HG03060 (cell line): Measurements from ENCODE around the gene ACAA1.

ENCODE experiments used
- ATAC-seq: cut with Tn5 transposase; IDR thresholded peaks from one replicate; pipeline ENCODE4 v1.9.1; 2021; ENCODE audit warnings: low read depth, moderate number of reproducible peaks; ENCODE audit not compliant: unreplicated experiment

The ACAA1 gene

DNA sequence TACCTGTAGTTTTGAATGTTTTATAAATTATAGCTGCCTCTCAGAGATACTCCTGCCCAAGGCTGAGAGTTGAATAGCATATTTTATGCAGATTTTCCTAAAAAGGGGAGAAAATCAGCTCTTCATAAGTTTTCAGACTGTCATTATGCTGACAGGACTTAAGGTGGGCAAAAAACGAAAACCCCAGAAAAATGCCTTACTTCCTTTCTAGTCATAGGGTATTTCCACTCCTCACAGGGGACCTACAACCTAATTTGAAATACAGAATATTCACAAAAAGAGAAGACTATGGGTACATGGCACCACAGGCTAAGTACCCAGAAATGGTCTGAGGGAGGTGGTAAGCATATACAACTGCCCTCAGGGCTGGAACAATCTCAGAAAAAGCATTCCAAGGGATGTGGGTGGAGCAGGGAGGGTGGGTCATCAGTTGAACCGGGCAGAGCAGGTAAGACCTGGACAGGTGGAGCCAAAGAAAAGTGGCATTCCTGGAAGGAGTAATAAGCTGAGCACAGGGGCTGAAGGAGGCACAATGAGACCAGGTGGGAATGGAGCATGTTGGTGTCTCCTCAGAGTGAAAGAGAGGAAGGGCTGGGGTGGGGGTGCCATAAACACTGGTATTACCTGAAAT is 17.8 kb upstream of the ACAA1 start:
- no peak for ATAC-seq

DNA sequence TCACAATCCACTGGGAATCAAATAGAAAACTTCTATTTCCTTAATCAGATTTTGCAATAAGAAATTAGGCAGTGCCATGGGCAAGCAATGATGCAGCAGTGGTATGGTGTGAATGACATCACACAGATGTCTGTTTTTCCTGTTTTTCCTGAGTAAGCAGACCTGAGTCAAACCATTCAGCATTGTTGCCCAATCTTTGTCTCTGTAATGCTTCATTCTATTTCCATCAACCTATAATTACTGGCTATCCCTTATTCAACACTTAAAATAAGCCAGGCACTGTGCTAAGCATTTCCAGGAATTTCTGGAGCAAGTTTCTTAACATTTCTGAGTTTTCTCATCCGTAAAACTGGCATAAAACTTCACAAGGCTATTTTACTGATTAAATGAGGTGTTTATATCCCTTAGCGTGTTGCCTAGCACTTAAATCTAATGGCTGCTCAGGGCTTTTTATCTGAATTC is 17.1 kb upstream of the ACAA1 start:
- no peak for ATAC-seq

DNA sequence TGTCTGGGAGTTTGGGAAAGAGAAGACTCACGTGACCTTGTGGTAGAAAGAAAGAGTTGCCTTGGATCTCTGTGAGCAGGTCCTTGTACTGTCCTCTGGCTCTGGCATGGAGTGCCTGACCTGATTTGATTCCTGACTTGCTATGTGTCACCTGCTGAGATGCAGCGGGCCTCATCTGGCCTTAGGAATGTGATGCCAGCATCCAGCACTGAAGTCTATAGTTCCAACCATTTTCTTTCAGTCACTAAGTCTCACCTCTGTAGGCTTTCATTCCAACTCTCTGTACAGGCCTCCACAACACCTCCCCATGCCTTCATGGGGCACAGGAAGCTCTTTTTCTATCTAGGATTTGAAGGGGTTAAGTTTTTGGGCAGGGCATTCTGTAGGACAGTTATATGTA is 16.3 kb upstream of the ACAA1 start:
- ATAC-seq = no peak

DNA sequence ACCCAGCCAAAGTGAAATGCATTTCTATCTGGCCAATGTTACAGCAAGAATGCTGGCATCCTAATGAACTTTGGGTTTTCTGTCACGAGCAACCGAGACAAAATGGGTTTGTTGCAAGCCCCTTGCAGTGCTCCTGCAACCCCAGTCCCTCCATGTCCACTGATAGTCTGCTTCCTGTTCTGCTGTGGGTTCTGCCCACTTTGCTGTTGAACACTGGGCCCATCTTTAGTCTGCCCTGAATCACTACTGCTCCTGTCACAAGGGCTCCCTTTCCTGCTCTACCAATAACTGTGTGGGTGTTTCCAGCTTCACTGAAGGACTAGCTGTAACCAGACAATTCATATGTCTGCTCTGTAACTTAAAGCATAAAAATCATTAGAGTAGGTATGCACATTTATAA is 15.7 kb upstream of the ACAA1 start:
- ATAC-seq = no peak

DNA sequence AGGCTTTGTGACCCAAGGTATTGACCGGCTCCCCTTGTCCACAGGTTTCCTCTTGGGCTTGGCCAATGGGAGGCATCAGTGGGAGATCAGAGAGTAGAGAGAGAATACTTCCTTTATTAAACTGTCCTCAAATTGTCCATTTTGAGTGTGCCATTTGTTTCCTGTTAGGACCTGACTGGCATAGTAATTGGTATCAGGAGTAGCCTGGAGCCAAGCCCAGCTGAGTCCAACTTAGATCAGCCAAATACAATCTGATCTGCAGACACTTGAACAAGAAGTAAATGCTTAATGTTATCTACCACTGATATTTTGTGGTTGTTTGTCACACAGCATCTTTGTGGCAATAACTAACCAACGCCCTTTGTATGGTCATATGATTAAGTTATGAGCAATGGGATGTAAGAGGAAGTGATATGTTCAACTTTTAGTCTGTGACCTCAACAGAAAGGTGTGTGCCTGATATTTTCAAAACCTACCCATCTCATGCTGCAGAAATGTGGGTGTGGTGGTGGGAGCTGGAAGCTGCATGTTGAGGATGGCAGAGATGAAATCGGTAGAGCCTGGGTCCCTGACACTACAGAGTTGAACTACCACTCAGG is 14.8 kb upstream of the ACAA1 start:
- no peak for ATAC-seq

DNA sequence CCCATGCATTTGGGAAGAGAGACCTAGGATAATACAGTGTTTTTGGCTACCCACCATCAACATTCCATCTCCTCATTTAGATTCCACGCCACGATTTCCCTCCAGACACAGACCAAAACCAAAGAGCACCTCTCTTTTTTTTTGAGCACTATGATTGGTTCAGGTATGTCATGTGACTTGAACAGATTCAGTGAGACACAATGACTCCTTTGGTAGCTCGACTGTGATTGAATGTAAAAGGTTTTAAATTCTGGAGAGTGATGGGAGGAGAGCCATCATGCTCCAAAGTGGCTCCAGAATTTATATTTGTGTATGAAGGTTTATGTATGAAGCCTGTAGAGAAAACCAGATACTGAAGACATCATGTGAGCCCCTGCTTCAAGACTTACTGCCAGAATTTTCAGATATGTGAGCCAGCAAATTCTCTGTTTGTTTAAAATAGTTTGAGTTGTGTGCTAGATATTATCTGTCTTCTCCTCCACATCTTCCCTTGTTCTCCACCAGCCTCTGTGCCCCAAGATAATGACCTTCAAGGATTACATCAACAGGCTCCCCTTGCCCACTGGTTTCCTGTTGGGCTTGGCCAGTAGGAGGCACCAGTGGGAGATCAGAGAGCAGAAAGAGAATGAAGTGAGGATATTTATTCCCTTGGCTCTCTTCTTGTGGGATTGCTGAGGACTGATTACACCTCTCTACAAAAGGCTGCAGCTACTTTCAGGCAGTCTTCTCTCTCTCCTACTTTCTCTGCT is 14.0 kb upstream of the ACAA1 start:
- ATAC-seq = no peak

DNA sequence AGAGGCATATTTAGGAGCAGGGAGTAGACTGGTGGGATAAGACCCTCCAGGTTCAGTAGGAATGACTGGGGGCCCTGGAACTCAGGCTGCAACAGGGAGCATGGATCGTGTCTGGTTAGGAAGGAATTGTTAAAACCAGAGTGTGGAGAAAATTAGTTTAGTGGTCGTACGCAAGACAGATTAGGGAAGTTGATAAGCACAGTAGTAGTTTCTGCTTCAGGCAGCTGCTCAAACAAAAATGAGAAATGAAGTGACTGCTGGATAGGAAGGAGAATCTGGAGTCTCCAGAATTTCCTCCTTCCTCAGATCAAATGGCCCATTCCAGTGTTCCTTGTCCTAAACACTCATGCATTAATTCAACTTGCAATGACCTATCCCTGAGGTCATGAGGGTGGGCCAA is 12.8 kb upstream of the ACAA1 start:
- no peak for ATAC-seq

DNA sequence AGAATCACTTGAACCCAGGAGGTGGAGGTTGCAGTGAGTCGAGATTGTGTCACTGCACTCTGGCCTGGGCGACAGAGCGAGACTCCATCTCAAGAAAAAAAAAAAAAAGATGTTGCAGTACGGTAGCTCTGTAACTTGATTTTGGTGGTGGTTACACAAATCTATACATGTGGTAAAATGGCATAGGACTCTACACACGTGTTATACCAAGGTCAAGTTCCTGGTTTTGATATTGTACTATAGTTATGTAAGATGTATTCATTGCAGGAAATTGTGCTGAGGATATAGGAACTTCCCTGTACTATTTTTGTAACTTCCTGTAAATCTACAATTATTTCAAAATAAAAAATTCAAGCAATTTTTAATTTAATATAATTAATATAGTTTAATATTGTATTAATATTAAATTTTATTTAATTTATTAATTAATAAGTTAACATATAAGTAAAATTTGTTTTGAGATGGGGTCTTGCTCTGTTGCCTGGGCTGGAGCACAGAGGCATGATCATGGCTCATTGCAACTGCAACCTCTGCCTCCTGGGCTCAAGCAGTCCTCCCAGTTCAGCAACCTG is 11.5 kb upstream of the ACAA1 start:
- ATAC-seq = no peak

DNA sequence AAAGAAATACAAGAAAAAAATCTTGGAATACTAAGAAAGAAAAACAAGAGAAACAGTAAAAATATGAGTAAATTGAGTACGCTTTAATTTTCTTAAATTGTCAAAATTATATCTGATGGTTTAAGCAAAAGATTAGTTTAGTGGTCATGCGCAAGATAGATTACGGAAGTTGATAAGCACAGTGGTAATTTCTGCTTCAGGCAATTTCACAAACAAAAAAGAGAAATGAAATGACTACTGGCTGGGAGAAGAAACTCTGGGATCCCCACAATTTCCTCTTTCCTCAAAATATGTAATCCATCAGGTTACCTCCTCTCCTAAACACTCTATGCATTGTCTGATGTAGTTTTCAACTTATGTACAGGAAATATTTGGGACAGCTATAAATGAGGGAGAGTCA is 10.5 kb upstream of the ACAA1 start:
- ATAC-seq = no peak

DNA sequence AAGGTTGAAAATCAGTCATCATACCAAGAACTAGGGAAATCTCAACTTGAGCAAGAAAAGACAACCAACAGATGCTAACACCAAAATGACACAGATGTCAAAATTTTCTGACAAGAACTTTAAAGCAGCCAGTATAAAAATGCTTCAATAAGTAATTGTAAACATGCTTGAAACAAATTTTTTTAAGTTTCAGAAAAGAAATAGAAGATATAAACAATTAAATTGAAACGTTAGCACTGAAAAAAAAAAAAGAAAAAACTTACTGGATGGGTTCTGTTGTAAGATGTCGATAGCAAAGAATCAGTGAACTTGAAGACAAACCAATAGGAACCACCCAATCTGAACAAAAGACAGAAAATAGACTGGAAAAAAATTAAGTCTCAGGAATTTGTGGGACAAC is 9.6 kb upstream of the ACAA1 start:
- no peak for ATAC-seq

DNA sequence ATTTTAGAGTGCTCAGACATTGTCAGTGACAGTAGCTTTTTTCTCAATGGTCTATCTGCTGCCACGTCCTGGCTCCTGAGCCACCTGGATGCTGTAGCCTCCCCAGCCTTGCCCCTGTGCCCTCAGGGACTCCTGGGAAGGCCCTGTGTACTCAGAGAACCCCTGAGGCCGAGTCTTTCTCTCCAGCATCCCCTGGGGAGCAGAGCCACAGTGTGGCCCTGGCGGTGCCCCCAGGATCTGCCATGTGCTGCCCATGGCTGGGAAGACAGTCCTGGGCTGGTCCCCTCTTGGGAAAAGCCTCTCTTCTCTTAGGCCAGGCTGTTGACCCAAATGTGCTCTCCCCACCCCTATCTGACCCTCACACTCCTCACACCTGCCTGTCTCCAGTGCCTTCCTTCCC is 6.6 kb upstream of the ACAA1 start:
- no peak for ATAC-seq

DNA sequence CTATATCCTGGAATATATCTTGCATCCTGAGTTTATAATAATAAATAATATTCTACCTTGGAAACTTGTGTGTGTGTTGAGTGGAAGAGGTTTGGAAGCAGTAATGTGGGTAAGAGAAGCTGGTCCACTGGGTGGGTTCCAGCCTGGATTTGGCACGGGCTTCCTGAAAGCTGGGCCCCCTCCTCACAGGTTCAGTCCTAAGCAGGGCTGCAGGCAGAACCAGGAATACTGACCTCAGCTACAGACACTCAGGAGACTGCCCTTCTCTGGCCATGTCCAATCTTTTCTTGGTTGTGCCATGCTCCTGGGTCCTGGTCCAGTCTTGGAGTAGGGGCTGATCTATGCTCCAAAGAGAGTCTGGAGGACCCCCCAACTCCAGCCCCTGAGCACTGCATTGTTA is 6.0 kb upstream of the ACAA1 start:
- no peak for ATAC-seq

DNA sequence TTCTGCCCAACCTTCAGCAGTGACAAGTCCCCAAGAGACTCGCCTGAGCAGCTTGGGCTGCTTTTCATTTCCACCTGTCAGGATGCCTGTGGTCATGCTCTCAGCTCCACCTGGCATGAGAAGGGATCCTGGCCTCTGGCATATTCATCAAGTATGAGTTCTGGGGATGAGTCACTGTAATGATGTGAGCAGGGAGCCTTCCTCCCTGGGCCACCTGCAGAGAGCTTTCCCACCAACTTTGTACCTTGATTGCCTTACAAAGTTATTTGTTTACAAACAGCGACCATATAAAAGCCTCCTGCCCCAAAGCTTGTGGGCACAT is 5.0 kb upstream of the ACAA1 start:
- no peak for ATAC-seq

DNA sequence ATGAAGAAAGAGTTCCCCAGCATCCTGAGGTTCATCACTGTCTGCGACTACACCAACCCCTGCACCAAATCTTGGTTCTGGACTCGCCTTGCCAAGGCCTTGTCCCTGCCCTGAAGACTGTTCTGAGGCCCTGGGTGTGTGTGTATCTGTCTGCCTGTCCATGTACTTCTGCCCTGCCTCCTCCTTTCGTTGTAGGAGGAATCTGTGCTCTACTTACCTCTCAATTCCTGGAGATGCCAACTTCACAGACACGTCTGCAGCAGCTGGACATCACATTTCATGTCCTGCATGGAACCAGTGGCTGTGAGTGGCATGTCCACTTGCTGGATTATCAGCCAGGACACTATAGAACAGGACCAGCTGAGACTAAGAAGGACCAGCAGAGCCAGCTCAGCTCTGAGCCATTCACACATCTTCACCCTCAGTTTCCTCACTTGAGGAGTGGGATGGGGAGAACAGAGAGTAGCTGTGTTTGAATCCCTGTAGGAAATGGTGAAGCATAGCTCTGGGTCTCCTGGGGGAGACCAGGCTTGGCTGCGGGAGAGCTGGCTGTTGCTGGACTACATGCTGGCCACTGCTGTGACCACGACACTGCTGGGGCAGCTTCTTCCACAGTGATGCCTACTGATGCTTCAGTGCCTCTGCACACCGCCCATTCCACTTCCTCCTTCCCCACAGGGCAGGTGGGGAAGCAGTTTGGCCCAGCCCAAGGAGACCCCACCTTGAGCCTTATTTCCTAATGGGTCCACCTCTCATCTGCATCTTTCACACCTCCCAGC is 4.4 kb upstream of the ACAA1 start:
- no peak for ATAC-seq

DNA sequence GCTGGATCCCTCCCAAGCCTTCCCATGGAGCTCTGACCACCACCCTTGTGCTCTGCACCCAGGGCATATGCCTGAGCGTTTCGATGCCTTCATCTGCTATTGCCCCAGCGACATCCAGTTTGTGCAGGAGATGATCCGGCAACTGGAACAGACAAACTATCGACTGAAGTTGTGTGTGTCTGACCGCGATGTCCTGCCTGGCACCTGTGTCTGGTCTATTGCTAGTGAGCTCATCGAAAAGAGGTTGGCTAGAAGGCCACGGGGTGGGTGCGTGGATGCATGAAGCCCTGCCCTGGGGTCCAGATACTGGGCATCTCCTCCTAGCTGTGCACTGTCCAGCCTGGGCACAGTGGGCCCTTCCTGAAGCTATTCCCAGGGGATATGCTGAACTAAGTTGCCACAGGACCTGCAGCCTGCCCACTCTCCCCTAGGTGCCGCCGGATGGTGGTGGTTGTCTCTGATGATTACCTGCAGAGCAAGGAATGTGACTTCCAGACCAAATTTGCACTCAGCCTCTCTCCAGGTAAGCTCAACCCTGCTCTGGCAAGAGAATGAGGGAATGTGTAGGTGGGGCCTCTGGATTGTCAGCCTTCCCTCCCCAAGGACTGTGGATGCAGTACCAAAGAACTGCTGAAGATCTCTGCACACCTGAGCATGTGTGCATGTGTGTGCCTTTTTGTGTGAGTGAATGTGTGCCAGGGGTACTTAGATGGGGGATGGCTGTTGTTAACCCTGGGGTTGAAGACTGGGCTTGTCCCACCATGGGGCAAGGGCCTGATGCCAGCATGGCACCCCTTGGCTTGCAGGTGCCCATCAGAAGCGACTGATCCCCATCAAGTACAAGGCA is 3.6 kb upstream of the ACAA1 start:
- no peak for ATAC-seq

DNA sequence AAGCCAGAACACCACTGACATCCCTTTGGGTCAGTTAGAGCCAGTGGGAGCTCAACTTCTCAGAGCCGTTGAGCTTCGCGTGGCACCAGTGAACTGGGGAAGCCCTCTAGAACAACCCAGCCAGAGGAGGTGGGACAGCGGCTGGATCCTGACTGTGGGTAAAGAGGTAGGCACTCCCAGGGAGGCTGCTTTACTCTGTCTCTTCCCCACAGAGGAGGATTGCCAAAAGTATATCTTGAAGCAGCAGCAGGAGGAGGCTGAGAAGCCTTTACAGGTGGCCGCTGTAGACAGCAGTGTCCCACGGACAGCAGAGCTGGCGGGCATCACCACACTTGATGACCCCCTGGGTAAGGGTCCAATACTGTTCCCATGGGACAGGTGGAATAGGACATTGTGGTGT is 2.7 kb upstream of the ACAA1 start:
- no peak for ATAC-seq

DNA sequence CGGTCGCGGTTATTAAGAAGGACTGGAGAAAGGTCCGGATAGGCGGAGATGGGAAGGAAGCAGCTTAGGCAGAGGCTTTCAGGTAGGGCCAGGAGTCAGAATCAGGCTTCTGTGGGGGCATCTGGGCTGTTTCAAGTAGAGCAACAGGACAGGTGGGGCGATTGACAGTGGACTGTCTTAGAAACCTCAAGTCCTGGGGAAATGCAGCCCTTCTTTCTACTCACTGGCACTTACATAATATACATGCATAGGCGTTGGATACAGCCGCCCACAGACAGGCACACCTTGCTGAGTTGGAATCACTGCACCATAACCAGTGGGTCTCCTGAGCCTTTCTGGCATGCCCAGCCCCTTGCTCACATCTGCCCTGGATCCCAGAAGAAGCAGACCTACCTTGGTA is 2.3 kb upstream of the ACAA1 start:
- no peak for ATAC-seq

DNA sequence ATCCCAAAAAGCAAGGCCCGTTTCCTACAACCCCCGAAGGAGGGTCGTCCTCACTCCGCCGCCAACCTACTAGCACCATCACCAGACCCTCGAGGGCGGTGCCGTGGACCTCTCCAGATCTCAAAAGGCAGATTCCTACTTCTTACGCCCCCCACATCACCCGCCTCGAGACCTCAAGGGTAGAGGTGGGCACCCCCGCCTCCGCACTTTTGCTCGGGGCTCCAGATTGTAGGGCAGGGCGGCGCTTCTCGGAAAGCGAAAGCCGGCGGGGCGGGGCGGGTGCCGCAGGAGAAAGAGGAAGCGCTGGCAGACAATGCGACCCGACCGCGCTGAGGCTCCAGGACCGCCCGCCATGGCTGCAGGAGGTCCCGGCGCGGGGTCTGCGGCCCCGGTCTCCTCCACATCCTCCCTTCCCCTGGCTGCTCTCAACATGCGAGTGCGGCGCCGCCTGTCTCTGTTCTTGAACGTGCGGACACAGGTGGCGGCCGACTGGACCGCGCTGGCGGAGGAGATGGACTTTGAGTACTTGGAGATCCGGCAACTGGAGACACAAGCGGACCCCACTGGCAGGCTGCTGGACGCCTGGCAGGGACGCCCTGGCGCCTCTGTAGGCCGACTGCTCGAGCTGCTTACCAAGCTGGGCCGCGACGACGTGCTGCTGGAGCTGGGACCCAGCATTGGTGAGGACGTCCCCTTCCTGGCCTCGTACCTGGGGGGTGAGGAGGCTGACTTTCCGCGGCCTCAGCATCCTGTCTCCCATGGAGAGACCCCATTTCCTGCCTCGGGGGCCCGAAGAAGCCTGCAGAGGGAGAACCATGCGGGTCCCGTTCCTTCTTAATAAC is 1.6 kb upstream of the ACAA1 start, which contains the start of gene MYD88:
Gene MYD88 (plus strand): TSS at position 313 of the 842 bp plus-strand sequence. CDS start 40 bp downstream, at position 353.
- ATAC-seq = no peak
